ENCODE data around the gene PTCD1. TPM values are rescaled to one million over a fixed set of nuclear protein-coding genes. Genes with fewer than 3 reads are reported as not detected.

The PTCD1 gene
- total RNA-seq, 6 experiments from 2014 or later: 4.5 to 8.6 (median 6.7) TPM

DNA sequence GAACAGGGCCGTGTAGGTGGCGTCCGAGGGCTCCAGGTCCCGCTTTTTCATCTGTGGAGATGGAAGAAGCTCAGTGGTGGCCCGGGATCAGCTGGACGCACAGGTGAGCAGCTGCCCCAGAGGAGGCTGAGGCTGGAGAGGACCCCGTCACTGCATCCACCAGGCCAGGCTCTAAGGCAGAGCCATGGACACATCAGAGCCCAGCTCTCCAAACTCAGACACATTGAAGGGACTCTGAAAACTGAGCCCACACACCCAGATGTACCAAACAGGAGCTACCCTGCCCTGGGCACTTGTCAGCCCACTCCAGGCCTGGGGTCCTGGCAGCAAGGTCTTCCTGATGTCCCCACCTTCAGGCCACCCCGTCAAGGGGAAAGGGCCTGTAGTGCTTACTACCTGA lies 8.8 kb downstream of the PTCD1 start:
- Mint-ChIP-seq H3K9me3 (no peaks in the 10 kb centered on the region), H3K4me3 (no peak overlapping the region), H3K27me3 (ENCODE audit: insufficient read depth) (no peaks in the 10 kb centered on the region), H3K27ac (no peak overlapping the region), H3K4me1 (ENCODE audit: low read depth) (no peaks in the 10 kb centered on the region), H3K36me3 (ENCODE audit: low read depth) (peaks cover 8% of the 10 kb centered on the region)
- TF ChIP-seq, protein P1, sequence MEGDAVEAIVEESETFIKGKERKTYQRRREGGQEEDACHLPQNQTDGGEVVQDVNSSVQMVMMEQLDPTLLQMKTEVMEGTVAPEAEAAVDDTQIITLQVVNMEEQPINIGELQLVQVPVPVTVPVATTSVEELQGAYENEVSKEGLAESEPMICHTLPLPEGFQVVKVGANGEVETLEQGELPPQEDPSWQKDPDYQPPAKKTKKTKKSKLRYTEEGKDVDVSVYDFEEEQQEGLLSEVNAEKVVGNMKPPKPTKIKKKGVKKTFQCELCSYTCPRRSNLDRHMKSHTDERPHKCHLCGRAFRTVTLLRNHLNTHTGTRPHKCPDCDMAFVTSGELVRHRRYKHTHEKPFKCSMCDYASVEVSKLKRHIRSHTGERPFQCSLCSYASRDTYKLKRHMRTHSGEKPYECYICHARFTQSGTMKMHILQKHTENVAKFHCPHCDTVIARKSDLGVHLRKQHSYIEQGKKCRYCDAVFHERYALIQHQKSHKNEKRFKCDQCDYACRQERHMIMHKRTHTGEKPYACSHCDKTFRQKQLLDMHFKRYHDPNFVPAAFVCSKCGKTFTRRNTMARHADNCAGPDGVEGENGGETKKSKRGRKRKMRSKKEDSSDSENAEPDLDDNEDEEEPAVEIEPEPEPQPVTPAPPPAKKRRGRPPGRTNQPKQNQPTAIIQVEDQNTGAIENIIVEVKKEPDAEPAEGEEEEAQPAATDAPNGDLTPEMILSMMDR (IDR thresholded peaks at IDR 0.05): no peak
- DNase-seq: no peak

DNA sequence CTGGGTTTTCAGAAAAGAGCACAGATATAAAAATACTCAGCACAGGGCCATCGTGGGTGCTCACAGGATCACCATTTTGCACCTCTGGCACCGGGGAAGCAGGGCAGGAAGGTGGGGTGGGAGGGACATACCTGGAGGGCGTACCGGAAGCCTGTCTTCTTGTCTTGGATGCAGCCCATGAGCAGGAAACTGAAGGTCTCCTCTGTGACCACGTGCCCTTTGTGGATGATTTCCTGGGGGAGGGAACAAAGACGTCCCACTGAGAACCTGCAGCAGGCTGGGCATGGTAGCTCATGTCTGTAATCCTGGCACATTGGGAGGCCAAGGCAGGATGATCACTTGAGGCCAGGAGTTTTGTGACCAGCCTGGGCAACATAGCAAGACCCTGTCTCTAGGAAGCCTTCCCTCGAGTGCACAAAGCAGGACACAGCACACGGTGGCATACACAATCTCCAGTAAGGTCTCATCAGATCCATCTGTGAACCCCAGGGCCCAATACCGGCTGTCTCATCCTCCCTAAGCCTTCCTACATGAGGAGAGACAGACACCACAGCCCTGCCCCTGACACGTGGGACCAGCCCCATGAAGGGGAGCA lies 9.5 kb downstream of the PTCD1 start:
- no peaks in the 10 kb centered on the region for H3K9me3 Mint-ChIP-seq
- no peaks in the 10 kb centered on the region for H3K4me1 Mint-ChIP-seq (ENCODE audit: low read depth)
- H3K4me3 Mint-ChIP-seq: no peak overlapping the region
- DNase-seq: no peak
- TF ChIP-seq, protein P1 (IDR thresholded peaks at IDR 0.05): no peak
- H3K27me3 Mint-ChIP-seq (ENCODE audit: insufficient read depth): no peaks in the 10 kb centered on the region
- H3K36me3 Mint-ChIP-seq (ENCODE audit: low read depth): peaks cover 12% of the 10 kb centered on the region
- no peak overlapping the region for H3K27ac Mint-ChIP-seq

DNA sequence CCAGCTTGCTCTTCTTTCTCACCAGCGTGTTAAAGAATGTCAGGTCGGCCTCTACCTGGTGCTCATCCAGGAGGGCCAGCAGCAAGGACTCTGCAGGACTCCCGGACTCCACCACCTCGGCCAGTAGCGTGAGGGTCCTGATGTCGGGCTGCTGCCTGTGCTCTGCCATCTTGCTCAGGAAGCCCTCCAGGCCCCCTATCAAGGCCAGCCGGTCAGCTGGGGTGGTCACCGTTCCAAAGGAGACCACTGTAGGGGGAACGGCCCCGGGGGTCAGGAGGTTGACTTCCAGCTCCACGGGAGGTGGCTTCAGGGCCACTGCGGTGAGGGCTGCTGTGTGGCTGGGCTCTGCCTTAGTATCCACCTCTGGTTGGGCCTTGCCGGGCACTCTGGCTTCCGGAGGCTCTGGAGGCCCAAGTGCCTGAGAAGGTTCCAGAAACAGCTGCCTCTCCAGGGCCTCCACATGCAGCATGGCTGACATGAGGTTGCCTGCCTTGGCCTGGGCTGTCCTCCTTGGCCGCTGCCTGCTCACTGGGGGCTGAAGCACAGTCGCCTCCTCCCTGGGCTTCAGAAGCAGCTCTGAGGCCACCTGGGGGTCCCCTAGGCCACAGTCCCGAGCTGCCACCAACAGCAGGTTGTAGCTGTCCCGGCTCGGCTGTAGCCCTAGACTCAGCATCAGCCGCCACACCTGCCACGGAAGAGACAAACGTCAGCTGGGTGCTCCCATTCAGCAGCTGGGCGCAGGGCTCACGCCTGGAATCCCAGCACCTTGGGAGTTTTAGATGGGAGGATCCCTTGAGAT lies 13.5 kb downstream of the PTCD1 start:
- no peak for DNase-seq
- no peaks in the 10 kb centered on the region for H3K4me1 Mint-ChIP-seq (ENCODE audit: low read depth)
- H3K36me3 Mint-ChIP-seq (ENCODE audit: low read depth): peaks cover 5% of the 10 kb centered on the region
- H3K27ac Mint-ChIP-seq: no peak overlapping the region
- TF ChIP-seq, protein P1 (IDR thresholded peaks at IDR 0.05): no peak
- no peaks in the 10 kb centered on the region for H3K27me3 Mint-ChIP-seq (ENCODE audit: insufficient read depth)
- no peaks in the 10 kb centered on the region for H3K9me3 Mint-ChIP-seq
- no peak overlapping the region for H3K4me3 Mint-ChIP-seq

DNA sequence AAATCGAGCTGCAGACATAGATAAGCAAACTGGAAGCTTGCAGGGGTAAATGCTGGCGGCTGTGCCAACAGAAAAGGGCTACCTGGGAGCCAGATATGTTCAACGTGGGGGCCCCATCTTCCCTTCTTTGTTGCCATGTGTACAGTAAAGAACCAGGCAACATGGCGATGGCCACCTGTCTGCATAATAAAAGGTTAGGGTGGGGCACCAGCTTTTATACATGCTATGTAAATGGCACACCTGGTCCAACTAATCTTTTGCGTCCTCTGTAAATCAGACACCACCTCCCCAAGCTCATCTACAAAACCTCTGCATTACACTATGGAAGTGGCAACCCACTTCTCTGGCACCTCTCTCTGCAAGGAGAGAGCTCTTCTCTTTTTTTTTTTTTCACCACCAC lies 16.0 kb downstream of the PTCD1 start:
- Mint-ChIP-seq H3K36me3 (ENCODE audit: low read depth) (peaks cover 11% of the 10 kb centered on the region), H3K9me3 (no peaks in the 10 kb centered on the region)
- DNase-seq: no peak

DNA sequence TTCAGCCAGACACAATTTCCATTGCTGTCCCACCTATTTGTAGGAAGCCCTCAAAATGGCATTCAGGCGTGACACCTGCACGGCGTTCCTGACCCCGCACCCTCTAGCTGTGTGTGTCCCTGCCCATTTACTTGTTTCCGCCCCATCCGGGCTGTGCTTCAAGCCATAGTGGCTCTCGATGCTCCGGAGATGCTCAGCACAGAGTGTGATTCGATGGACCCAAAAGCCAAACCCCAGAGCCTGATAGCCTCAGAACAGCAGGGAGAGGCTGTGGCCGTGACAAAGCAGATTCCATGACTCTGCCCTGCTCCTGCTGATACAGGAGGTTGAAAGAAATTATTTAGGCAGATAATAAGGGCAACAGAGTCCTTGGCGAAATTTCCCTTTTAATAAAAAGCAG lies 16.4 kb downstream of the PTCD1 start:
- Mint-ChIP-seq H3K4me1 (ENCODE audit: low read depth) (no peaks in the 10 kb centered on the region), H3K27ac (no peak overlapping the region), H3K27me3 (ENCODE audit: insufficient read depth) (peaks cover 2% of the 10 kb centered on the region; the same call in 1 of the 2 replicates), H3K9me3 (no peaks in the 10 kb centered on the region), H3K36me3 (ENCODE audit: low read depth) (peaks cover 16% of the 10 kb centered on the region), H3K4me3 (no peak overlapping the region)
- no peak for DNase-seq
- TF ChIP-seq, protein P1 (IDR thresholded peaks at IDR 0.05): no peak

More for the DNA sequence above, 16.0 kb downstream of the PTCD1 start:
- Mint-ChIP-seq H3K27ac (no peak overlapping the region), H3K27me3 (ENCODE audit: insufficient read depth) (peaks cover 2% of the 10 kb centered on the region; the same call in 1 of the 2 replicates), H3K4me1 (ENCODE audit: low read depth) (no peaks in the 10 kb centered on the region), H3K4me3 (no peak overlapping the region)
- TF ChIP-seq, protein P1 (IDR thresholded peaks at IDR 0.05): no peak
